ENCODE measurements around the gene FLT4. TPM values are rescaled to one million over a fixed set of nuclear protein-coding genes. Genes with fewer than 3 reads are reported as not detected.
"Not testable (repeated sequence)": the region's sequence is repeated elsewhere in the genome, so short reads cannot be mapped to it uniquely, and the experiment has no call there.

FLT4 gene
- total RNA-seq, 2 donors from 2014 or later: 6.3 to 7.5 TPM

- no peak overlapping the region for H3K4me3 ChIP-seq
- 61 to 69% methylated on average over 6 of the region's 6 CpGs for WGBS, 2 donors
- no peak for DNase-seq
- no peak for ATAC-seq
- H3K4me1 ChIP-seq: no peaks in the 10 kb centered on the region
- TF ChIP-seq CTCF (IDR thresholded peaks at IDR 0.05): no peak
- no peak for TF ChIP-seq POLR2A (IDR thresholded peaks at IDR 0.05)
- intact Hi-C loops (cut with DNase I): no loop called here
- H3K27ac ChIP-seq: no peak overlapping the region
- no peaks in the 10 kb centered on the region for H3K36me3 ChIP-seq (replicated peaks in 1 of 2; ENCODE audit: insufficient read depth in 1 of 2, low read depth in 2 of 2)
- H3K27me3 ChIP-seq: no peaks in the 10 kb centered on the region
- no peaks in the 10 kb centered on the region for H3K9me3 ChIP-seq
Observed at GRCh38 chr5:180690562-180690961, 41.2 kb upstream of the FLT4 start.

- WGBS, 2 donors: 51 to 62% methylated on average over 7 of the region's 7 CpGs
- Histone ChIP-seq H3K9me3 (no peaks in the 10 kb centered on the region), H3K36me3 (replicated peaks in 1 of 2; ENCODE audit: insufficient read depth in 1 of 2, low read depth in 2 of 2) (no peaks in the 10 kb centered on the region), H3K4me1 (no peaks in the 10 kb centered on the region), H3K27ac (no peak overlapping the region), H3K27me3 (no peaks in the 10 kb centered on the region), H3K4me3 (no peak overlapping the region)
- ATAC-seq: no peak
- DNase-seq: no peak
- intact Hi-C loops (cut with DNase I): no loop called here
- TF ChIP-seq POLR2A (IDR thresholded peaks at IDR 0.05): no peak
- no peak for TF ChIP-seq CTCF (IDR thresholded peaks at IDR 0.05)
Observed at GRCh38 chr5:180689775-180690174, 40.4 kb upstream of the FLT4 start.

- WGBS, 2 donors: 67 to 73% methylated on average over 13 of the region's 13 CpGs
- Histone ChIP-seq H3K4me3 (no peak overlapping the region), H3K4me1 (no peaks in the 10 kb centered on the region), H3K27ac (no peak overlapping the region), H3K36me3 (replicated peaks in 1 of 2; ENCODE audit: insufficient read depth in 1 of 2, low read depth in 2 of 2) (no peaks in the 10 kb centered on the region), H3K9me3 (no peaks in the 10 kb centered on the region), H3K27me3 (no peaks in the 10 kb centered on the region)
- ATAC-seq (no peak), DNase-seq (no peak)
- no peak for TF ChIP-seq POLR2A (IDR thresholded peaks at IDR 0.05)
- TF ChIP-seq CTCF (IDR thresholded peaks at IDR 0.05): no peak
- intact Hi-C loops (cut with DNase I): no loop called here
Observed at GRCh38 chr5:180689071-180689694, 39.8 kb upstream of the FLT4 start.

GRCh38 chr5:180688330-180689070 lies 39.1 kb upstream of the FLT4 start:
- H3K4me1 ChIP-seq: no peaks in the 10 kb centered on the region
- no peak overlapping the region for H3K27ac ChIP-seq
- no peak overlapping the region for H3K4me3 ChIP-seq
- WGBS, 2 donors: 47 to 57% methylated on average over 8 of the region's 8 CpGs
- H3K27me3 ChIP-seq: no peaks in the 10 kb centered on the region
- ATAC-seq: no peak
- TF ChIP-seq CTCF (IDR thresholded peaks at IDR 0.05) (no peak), POLR2A (IDR thresholded peaks at IDR 0.05) (no peak)
- intact Hi-C loops (cut with DNase I): no loop called here
- H3K36me3 ChIP-seq (replicated peaks in 1 of 2; ENCODE audit: insufficient read depth in 1 of 2, low read depth in 2 of 2): no peaks in the 10 kb centered on the region
- no peaks in the 10 kb centered on the region for H3K9me3 ChIP-seq
- no peak for DNase-seq

- ATAC-seq; H3K27me3 ChIP-seq; H3K36me3 ChIP-seq (replicated peaks in 1 of 2; ENCODE audit: insufficient read depth in 1 of 2, low read depth in 2 of 2); DNase-seq; H3K27ac ChIP-seq; H3K4me1 ChIP-seq; intact Hi-C loops (cut with DNase I); H3K9me3 ChIP-seq; H3K4me3 ChIP-seq: not testable (repeated sequence)
- 70 to 73% methylated on average over 12 of the region's 12 CpGs for WGBS, 2 donors
Observed at GRCh38 chr5:180686799-180687198, 37.4 kb upstream of the FLT4 start.

Measured in body of pancreas (tissue), 4 donors.